GM18517 (cell line): ENCODE results near the gene ACSBG1.
"Not testable (repeated sequence)": the region's sequence is repeated elsewhere in the genome, so short reads cannot be mapped to it uniquely, and the experiment has no call there.

Experiments
- ATAC-seq: cut with Tn5 transposase; IDR thresholded peaks from one replicate; pipeline ENCODE4 v1.9.1; 2021; ENCODE audit warnings: mild to moderate bottlenecking, moderate library complexity; ENCODE audit not compliant: unreplicated experiment

The ACSBG1 gene

GRCh38 chr15:78170848-78171773 is 63.3 kb downstream of the ACSBG1 start:
- peak; percentile 46 for ATAC-seq

DNA sequence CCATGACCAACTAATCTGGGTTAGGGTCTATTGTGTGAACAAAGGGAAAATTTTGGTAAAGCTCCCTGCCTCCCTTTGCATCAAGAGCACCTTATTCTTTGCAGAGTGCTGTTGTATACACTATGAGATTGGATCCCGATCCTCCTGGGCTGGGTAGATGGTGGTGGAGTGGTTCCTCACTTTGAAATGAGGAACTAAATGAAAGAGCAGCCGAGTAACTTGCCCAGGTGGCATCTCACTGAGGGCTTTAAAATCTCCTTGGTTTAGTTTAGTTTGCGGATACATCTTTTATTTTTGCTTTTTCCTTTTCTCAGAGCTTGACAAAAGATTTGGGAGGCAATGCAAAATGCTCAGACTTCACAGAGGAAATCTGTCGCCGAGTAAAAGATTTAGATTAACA is 65.8 kb downstream of the ACSBG1 start:
- no peak for ATAC-seq

DNA sequence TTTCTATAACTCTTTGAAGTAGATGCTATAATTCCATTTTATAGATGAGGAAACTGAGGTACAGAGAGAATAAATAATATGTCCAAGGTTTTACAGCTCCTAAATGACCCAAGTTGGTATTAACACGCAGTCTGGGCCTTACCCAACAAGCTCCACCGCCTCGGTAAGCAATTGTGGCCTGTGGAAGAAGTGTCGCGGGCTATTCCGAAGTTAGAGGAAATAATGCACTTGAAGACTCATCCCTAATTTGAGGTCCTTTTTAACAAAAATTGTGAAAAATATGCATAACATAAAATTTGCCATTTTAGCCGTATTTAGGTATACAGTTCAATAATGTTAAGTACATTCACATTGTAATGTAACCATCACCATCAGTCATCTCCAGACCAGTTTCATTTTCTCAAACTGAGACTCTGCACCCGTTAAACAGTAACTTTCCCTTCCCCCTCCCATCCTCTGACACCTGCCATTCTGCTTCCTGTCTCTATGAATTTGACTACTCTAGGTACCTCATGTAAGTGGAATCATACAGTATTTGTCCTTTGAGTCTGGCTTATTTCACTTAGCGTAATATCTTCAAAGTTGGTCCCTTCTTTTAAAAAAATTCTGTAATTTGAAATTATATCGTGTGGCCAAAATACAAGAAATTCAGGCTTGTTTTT is 67.0 kb downstream of the ACSBG1 start:
- ATAC-seq, result peak; percentile 83

- ATAC-seq, result no peak
Observed at GRCh38 chr15:78164010-78164409, 70.4 kb downstream of the ACSBG1 start.

GRCh38 chr15:78162038-78162437 is 72.3 kb downstream of the ACSBG1 start:
- no peak for ATAC-seq

DNA sequence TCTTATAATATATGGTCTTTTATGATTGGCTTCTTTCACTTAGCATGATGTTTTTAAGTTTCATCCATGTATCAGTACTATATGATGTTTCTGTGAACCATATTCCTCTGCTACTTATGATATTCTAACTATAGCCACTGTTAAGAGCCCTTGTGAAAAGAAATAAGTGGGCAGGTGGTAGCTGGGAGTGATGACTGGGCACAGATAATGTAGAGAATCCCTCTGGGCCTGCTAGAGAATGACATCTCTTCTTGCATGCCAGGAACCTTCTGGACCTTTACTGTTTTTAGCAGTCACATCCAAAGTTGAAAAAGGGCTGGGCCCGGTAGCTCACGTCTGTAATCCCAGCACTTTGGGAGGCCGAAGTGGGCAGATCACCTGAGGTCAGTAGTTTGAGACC is 75.0 kb downstream of the ACSBG1 start:
- no peak for ATAC-seq

GRCh38 chr15:78157203-78157602 is 77.2 kb downstream of the ACSBG1 start:
- ATAC-seq, result no peak

DNA sequence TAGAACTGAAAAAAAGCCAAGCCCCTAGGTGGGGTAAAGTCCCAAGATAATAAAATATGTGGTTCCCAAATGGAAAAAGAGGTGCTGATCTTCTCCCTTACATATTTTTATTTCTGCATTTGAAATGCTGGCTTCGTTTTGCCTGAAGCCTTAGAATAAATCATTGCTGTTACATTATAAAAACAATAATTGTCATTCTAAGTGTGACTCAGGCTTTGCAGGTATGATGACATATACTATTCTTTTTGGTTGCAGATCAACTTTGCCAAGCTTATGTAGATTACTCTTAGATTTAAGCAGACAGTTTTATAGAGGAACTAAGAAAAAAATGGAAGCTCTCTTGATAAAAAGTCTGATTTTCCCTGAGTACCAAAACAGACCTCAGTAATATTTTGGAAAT is 77.7 kb downstream of the ACSBG1 start:
- ATAC-seq, result no peak

- no peak for ATAC-seq
Observed at GRCh38 chr15:78155355-78155939, 78.9 kb downstream of the ACSBG1 start.

DNA sequence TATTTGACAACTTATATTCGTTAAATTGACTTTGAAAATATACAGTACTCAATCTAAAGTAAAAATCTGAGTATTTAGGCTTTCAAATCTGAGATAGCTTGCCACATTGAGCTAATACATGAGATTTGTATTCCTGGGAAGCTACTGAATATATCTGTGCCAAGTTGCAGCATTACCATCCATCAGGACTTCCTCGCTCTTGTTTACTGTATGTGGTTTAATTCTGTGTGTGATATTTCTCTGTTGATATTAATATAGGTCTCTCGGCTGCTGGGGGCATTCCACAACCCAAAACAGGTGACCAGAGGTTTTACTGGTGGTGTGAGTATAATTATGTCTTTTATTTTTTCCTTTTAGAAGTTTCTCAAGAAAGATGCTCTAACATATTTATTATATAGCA is 79.4 kb downstream of the ACSBG1 start:
- ATAC-seq, result no peak

DNA sequence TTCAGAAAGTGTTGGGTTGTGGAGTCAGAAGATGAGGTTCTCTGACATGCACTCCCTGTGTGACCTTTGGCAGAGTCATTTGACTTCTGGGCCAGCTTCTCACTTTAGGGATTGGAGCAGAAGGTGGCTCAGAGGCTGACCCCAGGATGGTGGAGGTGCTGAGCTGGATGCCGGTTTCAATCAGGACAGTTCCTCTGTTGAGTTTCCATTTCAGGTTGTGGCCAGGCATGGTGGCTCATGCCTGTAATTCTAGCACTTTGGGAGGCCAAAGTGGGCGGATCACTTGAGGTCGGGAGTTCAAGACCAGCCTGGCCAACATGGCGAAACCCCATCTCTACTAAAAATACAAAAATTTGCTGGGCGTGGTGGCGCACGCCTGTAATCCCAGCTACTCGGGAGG is 83.3 kb downstream of the ACSBG1 start:
- ATAC-seq, result not testable (repeated sequence)

DNA sequence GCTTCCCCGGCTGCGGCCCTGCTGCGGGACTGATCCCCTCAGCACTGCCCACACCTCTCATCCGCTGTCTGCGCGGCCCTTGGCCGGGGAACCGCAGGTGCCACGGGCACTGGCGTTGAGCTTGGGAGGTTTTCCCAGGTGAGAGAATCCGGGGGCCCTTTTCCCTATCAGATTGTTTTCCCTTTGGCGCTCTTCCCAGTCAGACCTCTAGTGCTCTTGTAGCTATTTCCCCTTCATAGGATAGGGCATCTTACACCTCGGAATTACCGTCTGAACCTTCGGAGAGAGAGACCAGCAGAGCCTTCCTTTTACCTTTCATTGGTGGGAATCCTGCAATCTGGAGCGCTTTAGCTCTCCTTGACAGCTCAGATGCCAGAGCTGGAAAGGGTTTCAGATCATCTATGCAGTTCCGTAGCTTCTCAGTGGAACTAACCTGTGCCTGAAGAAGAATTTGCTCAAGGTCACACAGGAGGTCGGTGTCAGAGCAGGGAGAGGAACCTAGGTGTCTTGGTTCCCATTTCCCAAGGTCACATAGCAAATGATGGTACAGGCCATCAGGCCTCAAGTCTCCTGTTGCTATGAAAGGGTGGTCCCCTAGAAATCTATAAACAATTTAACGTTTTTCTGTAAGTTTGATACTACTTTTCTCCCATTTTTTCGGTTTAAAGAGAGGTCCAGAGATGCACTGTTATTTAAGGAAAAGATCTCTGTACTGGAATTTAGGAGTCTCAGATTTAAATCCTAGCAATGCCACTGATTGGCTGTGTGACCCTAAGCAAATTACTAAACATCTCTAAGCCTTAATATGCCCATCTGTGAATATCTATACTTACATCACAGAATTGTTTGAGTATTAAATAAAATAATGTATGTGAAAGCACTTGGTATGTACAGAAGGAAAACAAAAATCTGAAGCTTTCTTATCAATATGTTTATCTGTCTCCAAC is 84.3 kb downstream of the ACSBG1 start:
- ATAC-seq, result no peak

DNA sequence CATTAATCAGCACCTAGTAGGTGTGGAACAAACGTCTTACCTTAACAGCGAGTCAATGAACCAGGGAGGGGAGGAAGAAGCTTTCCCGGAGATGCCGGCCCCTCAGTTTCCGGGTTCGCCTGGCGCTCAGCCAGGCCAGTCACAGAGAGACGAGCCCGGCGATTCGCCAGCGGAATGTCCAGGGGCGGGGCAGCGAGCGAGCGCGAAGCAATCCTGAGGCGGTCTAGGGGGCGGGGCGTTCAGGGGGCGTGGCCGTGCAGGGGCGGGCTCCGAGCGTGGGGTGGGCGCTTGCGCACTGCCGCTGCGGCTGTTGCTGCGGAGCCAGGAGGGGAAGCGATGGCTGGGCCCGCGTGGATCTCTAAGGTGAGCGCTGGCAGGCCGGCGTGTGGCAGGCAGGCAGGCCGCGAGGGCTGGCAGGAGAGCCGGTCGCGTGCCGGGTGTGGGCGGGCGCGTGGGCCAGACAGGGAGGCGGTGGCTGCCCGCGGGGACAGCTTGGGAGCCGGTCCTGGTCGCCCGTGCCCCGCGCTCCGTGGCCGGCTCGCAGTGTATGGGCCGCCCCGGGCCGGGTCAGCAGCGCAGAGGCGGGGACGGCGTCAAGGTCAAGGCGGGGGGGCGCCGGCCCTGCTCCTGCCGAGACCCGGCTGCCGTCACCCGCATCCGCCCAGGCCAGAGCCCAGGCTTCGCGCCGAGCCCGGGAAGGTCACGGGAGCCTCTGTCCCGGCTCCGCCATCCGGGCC is 85.1 kb downstream of the ACSBG1 start, which contains the start of gene IDH3A:
Gene IDH3A (plus strand): TSS at position 295 of the 737 bp plus-strand sequence. CDS start 42 bp downstream, at position 337.
- peak; percentile 68 for ATAC-seq

DNA sequence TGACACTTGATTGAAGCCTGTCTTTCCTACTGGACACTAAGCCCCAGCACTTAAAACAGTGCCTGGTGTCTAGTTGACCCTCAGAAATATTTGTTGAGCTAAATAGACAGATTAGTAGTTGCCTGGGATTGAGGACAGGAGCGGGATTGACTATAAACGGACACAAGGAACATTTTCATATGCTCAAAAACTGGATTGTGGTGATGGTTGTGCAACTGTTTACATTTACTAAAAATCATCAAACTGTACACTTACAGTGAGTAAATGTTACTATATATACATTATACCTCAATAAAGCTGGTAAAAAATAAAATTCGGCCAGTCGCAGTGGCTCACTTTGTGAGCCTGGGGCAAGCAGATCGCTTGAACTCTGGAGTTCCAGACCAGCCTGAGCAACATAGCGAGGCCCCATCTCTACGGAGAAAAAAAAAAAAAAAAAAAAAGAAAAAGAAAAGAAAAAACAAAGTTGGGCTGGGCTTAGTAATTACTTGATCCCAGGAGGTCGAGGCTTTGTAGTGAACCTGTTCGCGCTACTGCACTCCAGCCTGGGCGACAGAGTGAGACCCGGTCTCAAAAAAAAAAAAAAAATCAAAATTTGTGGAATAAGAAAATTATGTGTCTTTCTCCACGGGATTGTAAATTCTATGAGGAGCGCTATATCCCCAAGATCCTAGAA is 85.8 kb downstream of the ACSBG1 start:
- peak; percentile 12 for ATAC-seq

GRCh38 chr15:78147566-78147965 is 86.8 kb downstream of the ACSBG1 start:
- no peak for ATAC-seq

GRCh38 chr15:78146425-78147154 is 87.8 kb downstream of the ACSBG1 start:
- ATAC-seq, result no peak

- no peak for ATAC-seq
Observed at GRCh38 chr15:78142332-78142731, 92.0 kb downstream of the ACSBG1 start.

DNA sequence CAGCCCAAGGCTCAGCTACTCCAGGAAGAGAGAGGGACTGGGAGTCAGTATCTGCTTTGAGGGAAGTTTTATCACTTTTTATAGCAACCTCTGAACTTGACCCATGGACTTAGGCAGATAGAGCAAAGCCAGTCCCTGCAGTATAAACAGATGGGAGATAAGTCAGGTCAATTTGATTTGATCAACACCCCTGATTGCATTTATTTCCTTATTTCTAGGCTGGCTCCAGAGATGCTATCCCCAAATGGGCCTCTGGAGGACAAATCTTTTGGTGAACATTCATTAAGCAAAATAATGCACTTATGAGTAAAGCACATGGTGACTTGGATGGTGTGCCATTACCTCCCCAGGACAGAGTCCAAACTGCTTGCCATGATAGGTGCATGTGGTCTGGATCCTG is 94.1 kb downstream of the ACSBG1 start:
- ATAC-seq, result no peak

DNA sequence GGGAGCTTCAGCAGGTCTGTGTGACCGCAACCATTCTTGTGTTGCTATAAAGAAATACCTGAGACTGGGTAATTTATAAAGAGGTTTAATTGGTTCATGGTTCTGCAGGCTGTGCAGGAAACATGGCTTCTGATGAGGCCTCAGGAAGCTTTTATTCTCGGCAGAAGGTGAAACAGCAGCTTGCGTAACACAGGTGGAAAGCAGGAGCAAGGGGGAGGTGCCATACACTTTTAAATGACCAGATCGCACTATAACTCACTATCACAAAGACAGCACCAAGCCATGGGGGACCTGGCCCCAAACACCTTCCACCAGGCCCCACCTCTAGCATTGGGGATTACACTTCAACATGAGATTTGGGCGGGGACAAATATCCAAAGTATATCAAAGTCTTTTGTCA is 94.8 kb downstream of the ACSBG1 start:
- ATAC-seq, result no peak
